GM23338 (cell line): Measurements from ENCODE around the gene NDUFA13. TPM values are rescaled to one million over a fixed set of nuclear protein-coding genes. Genes with fewer than 3 reads are reported as not detected.

Source experiments
- ATAC-seq: fragments of 200-7000 bp; cut with Tn5 transposase; 3 replicates; pipeline ENCODE4 v1.9.1; 2020
- DNase-seq: peaks from one replicate; pipeline ENCODE4 v3.0.0-alpha.2; 2015; ENCODE audit warnings: low spot score
- H2AFZ ChIP-seq: fragments of 200-600 bp; sonication (generic); 2 replicates; pipeline ENCODE4 v1.8.0; 2016; ENCODE audit warnings: antibody characterized with exemption, mild to moderate bottlenecking, moderate library complexity
- H3F3A ChIP-seq: fragments of 200-600 bp; sonication (generic); replicated peaks from 2 replicates; pipeline ENCODE4 v1.8.0; 2017; ENCODE audit warnings: antibody characterized with exemption, mixed run types, low read depth
- H3K27ac ChIP-seq: fragments of 200-600 bp; sonication (generic); 2 replicates; pipeline ENCODE4 v1.6.1; 2016; ENCODE audit warnings: low read depth
- H3K27me3 ChIP-seq: fragments of 200-600 bp; sonication (generic); 2 replicates; pipeline ENCODE4 v1.8.0; 2016; ENCODE audit warnings: mild to moderate bottlenecking, mixed run types, moderate library complexity; ENCODE audit not compliant: insufficient read depth
- H3K36me3 ChIP-seq: fragments of 200-600 bp; sonication (generic); 2 replicates; pipeline ENCODE4 v1.8.0; 2016; ENCODE audit warnings: mild to moderate bottlenecking; ENCODE audit not compliant: insufficient read depth
- H3K4me1 ChIP-seq: fragments of 200-600 bp; sonication (generic); 2 replicates; pipeline ENCODE4 v1.8.0; 2016; ENCODE audit warnings: mild to moderate bottlenecking, moderate library complexity; ENCODE audit not compliant: insufficient read depth
- H3K4me2 ChIP-seq: fragments of 200-600 bp; sonication (generic); 2 replicates; pipeline ENCODE4 v1.7.1; 2017; ENCODE audit warnings: mixed run types
- H3K4me3 ChIP-seq: fragments of 200-600 bp; sonication (generic); 2 replicates; pipeline ENCODE4 v1.6.1; 2016; ENCODE audit warnings: mixed run types
- H3K79me2 ChIP-seq: fragments of 200-600 bp; sonication (generic); replicated peaks from 2 replicates; pipeline ENCODE4 v1.8.0; 2017; ENCODE audit warnings: mild to moderate bottlenecking; ENCODE audit not compliant: insufficient read depth
- H3K9me2 ChIP-seq: fragments of 200-600 bp; sonication (generic); 2 replicates; pipeline ENCODE4 v1.8.0; 2017; ENCODE audit not compliant: insufficient read depth
- H4K20me1 ChIP-seq: fragments of 200-600 bp; sonication (generic); replicated peaks from 2 replicates; pipeline ENCODE4 v1.8.0; 2017; ENCODE audit warnings: mild to moderate bottlenecking; ENCODE audit not compliant: insufficient read depth
- H3K27ac Mint-ChIP-seq: 2 replicates; pipeline ENCODE4 v1.8.0; 2020; ENCODE audit warnings: inconsistent platforms, mild to moderate bottlenecking, moderate library complexity, mixed read lengths
- H3K27me3 Mint-ChIP-seq: 3 replicates; pipeline ENCODE4 v1.8.0; 2022; ENCODE audit warnings: low read depth, mild to moderate bottlenecking, moderate library complexity, mixed read lengths, inconsistent platforms; ENCODE audit not compliant: insufficient read depth, poor library complexity
- H3K36me3 Mint-ChIP-seq: 3 replicates; pipeline ENCODE4 v1.8.0; 2021; ENCODE audit warnings: low read depth, mild to moderate bottlenecking, inconsistent platforms, moderate library complexity, mixed read lengths
- H3K4me1 Mint-ChIP-seq: 3 replicates; pipeline ENCODE4 v1.8.0; 2020; ENCODE audit warnings: mild to moderate bottlenecking, inconsistent platforms, mixed read lengths
- H3K4me3 Mint-ChIP-seq: 3 replicates; pipeline ENCODE4 v1.8.0; 2021; ENCODE audit warnings: moderate library complexity, mild to moderate bottlenecking, inconsistent platforms, mixed read lengths
- H3K9me3 Mint-ChIP-seq: 3 replicates; pipeline ENCODE4 v1.8.0; 2020; ENCODE audit warnings: moderate library complexity, mild to moderate bottlenecking, inconsistent platforms, mixed read lengths
- EZH2 ChIP-seq: fragments of 200-600 bp; sonication (generic); IDR thresholded peaks from one replicate; pipeline ENCODE4 v1.8.0; 2017; ENCODE audit warnings: antibody characterized with exemption, mild to moderate bottlenecking, low read depth; ENCODE audit not compliant: unreplicated experiment
- EZH2phosphoT487 ChIP-seq: fragments of 200-600 bp; sonication (generic); IDR thresholded peaks from one replicate; pipeline ENCODE4 v1.8.1; 2018; ENCODE audit warnings: antibody characterized with exemption; ENCODE audit not compliant: unreplicated experiment
- NANOG ChIP-seq: IDR thresholded peaks from 2 replicates; pipeline ENCODE4 v1.6.1; 2016; ENCODE audit warnings: antibody characterized with exemption, borderline replicate concordance
- ZNF331 ChIP-seq: fragments of 250-450 bp; sonication (Bioruptor Pico); IDR thresholded peaks from 2 replicates; pipeline ENCODE4 v1.5.0; 2020; ENCODE audit warnings: low read depth, mild to moderate bottlenecking, moderate library complexity
- polyA plus RNA-seq: library from polyadenylated mRNA; unstranded; fragments of >200 nt; fragmentation: Nextera tagmentation; extraction: Ambion mirVana; gene quantifications from 2 replicates; pipeline ENCODE4 v1.2.1, GENCODE V29; 2016
- total RNA-seq: library from RNA; depleted of rRNA; stranded (reverse); fragments of >200 nt; shearing (Covaris generic); gene quantifications from 2 replicates; pipeline ENCODE4 v1.2.3, GENCODE V29; 2014
- TF ChIP-seq, protein P1 (sequence below), 2 experiments: fragments of 200-600 bp in 1 of 2; sonication (generic) in 1 of 2; conservative IDR thresholded peaks; 2 replicates each; pipeline versions ENCODE4 v1.5.1 to v1.6.1; 2016 to 2017; ENCODE audit warnings: antibody characterized with exemption in 2 of 2, low read depth in 2 of 2, mild to moderate bottlenecking in 2 of 2, moderate library complexity in 1 of 2
- TF ChIP-seq, protein P2 (sequence below): IDR thresholded peaks from one replicate; pipeline ENCODE4 v1.6.1; 2018; ENCODE audit warnings: antibody characterized with exemption; ENCODE audit not compliant: unreplicated experiment
- TF ChIP-seq, protein P3 (sequence below): IDR thresholded peaks from 2 replicates; pipeline ENCODE4 v1.6.1; 2016; ENCODE audit warnings: antibody characterized with exemption

Gene NDUFA13
- total and polyA plus RNA-seq, 2 experiments from 2014 or later = 143 to 598 TPM

DNA sequence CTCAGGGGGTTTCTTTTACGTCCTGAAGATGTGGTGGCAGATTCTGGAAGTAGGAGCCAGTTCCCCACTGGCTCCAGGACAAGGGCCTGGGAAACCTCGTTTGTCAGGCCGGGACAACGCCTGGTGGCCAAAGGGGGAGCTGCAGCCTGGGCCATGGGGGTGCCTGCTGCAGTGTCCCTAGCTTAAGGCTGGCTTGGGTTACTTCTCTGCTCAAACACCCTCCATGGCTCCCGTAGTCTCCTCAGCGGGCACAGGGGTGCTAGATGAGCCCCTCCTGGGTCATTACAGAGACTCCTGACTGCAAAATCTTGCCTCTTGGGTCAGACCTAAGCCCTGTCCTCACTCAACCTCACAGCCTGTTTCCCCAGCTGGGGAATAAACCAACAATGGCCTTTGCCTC is 36.8 kb downstream of the NDUFA13 start:
- H3K9me3 Mint-ChIP-seq = no peaks in the 10 kb centered on the region; the same call in 1 of the 3 replicates
- no peak overlapping the region for H3K27ac Mint-ChIP-seq
- no peaks in the 10 kb centered on the region for H3K4me1 ChIP-seq
- H3K9me2 ChIP-seq = no peaks in the 10 kb centered on the region
- no peaks in the 10 kb centered on the region; the same call in 2 of the 3 replicates for H3K36me3 Mint-ChIP-seq
- peaks cover 11% of the 10 kb centered on the region for H3K27me3 Mint-ChIP-seq
- H3K79me2 ChIP-seq = no peaks in the 10 kb centered on the region
- H3K4me2 ChIP-seq = no peak overlapping the region
- peak overlapping the region; percentile 76; the same call in 1 of the 2 replicates for H2AFZ ChIP-seq
- no peaks in the 10 kb centered on the region for H3K36me3 ChIP-seq
- H3F3A ChIP-seq = peaks cover 7% of the 10 kb centered on the region; the same call in 1 of the 2 replicates
- no peaks in the 10 kb centered on the region for H4K20me1 ChIP-seq
- DNase-seq (peak; percentile 79), ATAC-seq (peak; percentile 75)
- TF ChIP-seq EZH2phosphoT487 (no peak), EZH2 (no peak)
- TF ChIP-seq, protein P1, sequence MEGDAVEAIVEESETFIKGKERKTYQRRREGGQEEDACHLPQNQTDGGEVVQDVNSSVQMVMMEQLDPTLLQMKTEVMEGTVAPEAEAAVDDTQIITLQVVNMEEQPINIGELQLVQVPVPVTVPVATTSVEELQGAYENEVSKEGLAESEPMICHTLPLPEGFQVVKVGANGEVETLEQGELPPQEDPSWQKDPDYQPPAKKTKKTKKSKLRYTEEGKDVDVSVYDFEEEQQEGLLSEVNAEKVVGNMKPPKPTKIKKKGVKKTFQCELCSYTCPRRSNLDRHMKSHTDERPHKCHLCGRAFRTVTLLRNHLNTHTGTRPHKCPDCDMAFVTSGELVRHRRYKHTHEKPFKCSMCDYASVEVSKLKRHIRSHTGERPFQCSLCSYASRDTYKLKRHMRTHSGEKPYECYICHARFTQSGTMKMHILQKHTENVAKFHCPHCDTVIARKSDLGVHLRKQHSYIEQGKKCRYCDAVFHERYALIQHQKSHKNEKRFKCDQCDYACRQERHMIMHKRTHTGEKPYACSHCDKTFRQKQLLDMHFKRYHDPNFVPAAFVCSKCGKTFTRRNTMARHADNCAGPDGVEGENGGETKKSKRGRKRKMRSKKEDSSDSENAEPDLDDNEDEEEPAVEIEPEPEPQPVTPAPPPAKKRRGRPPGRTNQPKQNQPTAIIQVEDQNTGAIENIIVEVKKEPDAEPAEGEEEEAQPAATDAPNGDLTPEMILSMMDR (conservative IDR thresholded peaks at IDR 0.05; ENCODE audit: low read depth in 2 of 2) = peak; percentile 67 to 74
- TF ChIP-seq, protein P2, sequence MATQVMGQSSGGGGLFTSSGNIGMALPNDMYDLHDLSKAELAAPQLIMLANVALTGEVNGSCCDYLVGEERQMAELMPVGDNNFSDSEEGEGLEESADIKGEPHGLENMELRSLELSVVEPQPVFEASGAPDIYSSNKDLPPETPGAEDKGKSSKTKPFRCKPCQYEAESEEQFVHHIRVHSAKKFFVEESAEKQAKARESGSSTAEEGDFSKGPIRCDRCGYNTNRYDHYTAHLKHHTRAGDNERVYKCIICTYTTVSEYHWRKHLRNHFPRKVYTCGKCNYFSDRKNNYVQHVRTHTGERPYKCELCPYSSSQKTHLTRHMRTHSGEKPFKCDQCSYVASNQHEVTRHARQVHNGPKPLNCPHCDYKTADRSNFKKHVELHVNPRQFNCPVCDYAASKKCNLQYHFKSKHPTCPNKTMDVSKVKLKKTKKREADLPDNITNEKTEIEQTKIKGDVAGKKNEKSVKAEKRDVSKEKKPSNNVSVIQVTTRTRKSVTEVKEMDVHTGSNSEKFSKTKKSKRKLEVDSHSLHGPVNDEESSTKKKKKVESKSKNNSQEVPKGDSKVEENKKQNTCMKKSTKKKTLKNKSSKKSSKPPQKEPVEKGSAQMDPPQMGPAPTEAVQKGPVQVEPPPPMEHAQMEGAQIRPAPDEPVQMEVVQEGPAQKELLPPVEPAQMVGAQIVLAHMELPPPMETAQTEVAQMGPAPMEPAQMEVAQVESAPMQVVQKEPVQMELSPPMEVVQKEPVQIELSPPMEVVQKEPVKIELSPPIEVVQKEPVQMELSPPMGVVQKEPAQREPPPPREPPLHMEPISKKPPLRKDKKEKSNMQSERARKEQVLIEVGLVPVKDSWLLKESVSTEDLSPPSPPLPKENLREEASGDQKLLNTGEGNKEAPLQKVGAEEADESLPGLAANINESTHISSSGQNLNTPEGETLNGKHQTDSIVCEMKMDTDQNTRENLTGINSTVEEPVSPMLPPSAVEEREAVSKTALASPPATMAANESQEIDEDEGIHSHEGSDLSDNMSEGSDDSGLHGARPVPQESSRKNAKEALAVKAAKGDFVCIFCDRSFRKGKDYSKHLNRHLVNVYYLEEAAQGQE = no peak
- H3K4me1 Mint-ChIP-seq = peaks cover 6% of the 10 kb centered on the region; the same call in 1 of the 3 replicates
- H3K27me3 ChIP-seq = no peaks in the 10 kb centered on the region
- H3K4me3 ChIP-seq = no peak overlapping the region
- no peak overlapping the region for H3K27ac ChIP-seq
- no peak overlapping the region for H3K4me3 Mint-ChIP-seq

DNA sequence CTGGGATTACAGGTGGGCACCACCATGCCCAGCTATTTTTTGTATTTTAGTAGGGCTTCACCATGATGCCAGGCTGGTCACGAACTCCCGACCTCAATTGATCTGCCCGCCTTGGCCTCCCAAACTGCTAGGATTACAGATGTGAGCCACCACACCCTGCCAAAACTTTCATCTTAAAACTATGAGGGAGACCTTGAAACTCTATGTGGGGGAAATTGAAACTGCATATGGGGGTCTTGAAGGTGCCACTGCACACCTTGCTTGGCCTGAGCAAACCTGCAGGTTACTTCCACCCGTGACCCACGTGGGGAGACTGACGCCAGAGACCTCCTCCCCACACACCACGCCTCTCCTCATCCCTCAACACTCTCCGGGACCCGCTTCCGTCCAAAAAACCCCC is 37.6 kb downstream of the NDUFA13 start:
- Histone ChIP-seq H3K79me2 (no peaks in the 10 kb centered on the region), H3K4me1 (no peaks in the 10 kb centered on the region), H3K4me3 (no peak overlapping the region), H2AFZ (peak overlapping the region; percentile 85; the same call in 1 of the 2 replicates), H3F3A (peaks cover 10% of the 10 kb centered on the region; the same call in 1 of the 2 replicates), H3K36me3 (no peaks in the 10 kb centered on the region), H3K9me2 (no peaks in the 10 kb centered on the region), H3K4me2 (no peak overlapping the region), H3K27me3 (no peaks in the 10 kb centered on the region), H3K27ac (no peak overlapping the region), H4K20me1 (no peaks in the 10 kb centered on the region)
- Mint-ChIP-seq H3K27ac (no peak overlapping the region), H3K4me3 (no peak overlapping the region), H3K4me1 (peaks cover 6% of the 10 kb centered on the region; the same call in 1 of the 3 replicates), H3K36me3 (no peaks in the 10 kb centered on the region; the same call in 2 of the 3 replicates), H3K9me3 (no peaks in the 10 kb centered on the region; the same call in 1 of the 3 replicates), H3K27me3 (peaks cover 11% of the 10 kb centered on the region)
- ATAC-seq (no peak), DNase-seq (no peak)
- no peak for TF ChIP-seq ZNF331 (CRISPR knock-in tag)
- TF ChIP-seq EZH2phosphoT487 = no peak
- TF ChIP-seq NANOG = no peak
- TF ChIP-seq EZH2 = no peak
- TF ChIP-seq, protein P3, sequence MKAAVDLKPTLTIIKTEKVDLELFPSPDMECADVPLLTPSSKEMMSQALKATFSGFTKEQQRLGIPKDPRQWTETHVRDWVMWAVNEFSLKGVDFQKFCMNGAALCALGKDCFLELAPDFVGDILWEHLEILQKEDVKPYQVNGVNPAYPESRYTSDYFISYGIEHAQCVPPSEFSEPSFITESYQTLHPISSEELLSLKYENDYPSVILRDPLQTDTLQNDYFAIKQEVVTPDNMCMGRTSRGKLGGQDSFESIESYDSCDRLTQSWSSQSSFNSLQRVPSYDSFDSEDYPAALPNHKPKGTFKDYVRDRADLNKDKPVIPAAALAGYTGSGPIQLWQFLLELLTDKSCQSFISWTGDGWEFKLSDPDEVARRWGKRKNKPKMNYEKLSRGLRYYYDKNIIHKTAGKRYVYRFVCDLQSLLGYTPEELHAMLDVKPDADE = no peak
- TF ChIP-seq, protein P2 = no peak
